Astrocyte (in vitro differentiated cells and primary cell): Measurements from ENCODE around the gene TAL1. TPM values are rescaled to one million over a fixed set of nuclear protein-coding genes. Genes with fewer than 3 reads are reported as not detected.

Experiments used
- DNase-seq: peaks from one replicate; pipeline ENCODE4 v3.0.0-alpha.2; 2010; ENCODE audit warnings: low read depth
- FAIRE-seq: peaks from 2 replicates; lab custom pipeline; 2011; peaks lifted over from hg19 to GRCh38; lab: Jason Lieb, UNC
- H2AFZ ChIP-seq: 2 replicates; pipeline ENCODE4 v1.6.0; 2012; ENCODE audit warnings: low read depth, low read length, inconsistent platforms
- H3K27ac ChIP-seq: 2 replicates; pipeline ENCODE4 v1.5.1; 2011; ENCODE audit warnings: low read depth, low read length, inconsistent platforms
- H3K27me3 ChIP-seq: 2 replicates; pipeline ENCODE4 v1.6.0; 2011; ENCODE audit warnings: low read length, inconsistent platforms; ENCODE audit not compliant: insufficient read depth
- H3K36me3 ChIP-seq: 2 replicates; pipeline ENCODE4 v1.5.1; 2011; ENCODE audit warnings: low read length, inconsistent platforms; ENCODE audit not compliant: insufficient read depth
- H3K4me1 ChIP-seq: 2 replicates; pipeline ENCODE4 v1.5.1; 2011; ENCODE audit warnings: low read length, inconsistent platforms; ENCODE audit not compliant: insufficient read depth
- H3K4me2 ChIP-seq: 2 replicates; pipeline ENCODE4 v1.6.0; 2012; ENCODE audit warnings: low read length, inconsistent platforms
- H3K4me3 ChIP-seq: 2 replicates; pipeline ENCODE4 v1.5.1; 2011; ENCODE audit warnings: low read depth, mild to moderate bottlenecking, low read length, inconsistent platforms; ENCODE audit not compliant: insufficient read depth
- H3K79me2 ChIP-seq: 2 replicates; pipeline ENCODE4 v1.6.0; 2012; ENCODE audit warnings: mild to moderate bottlenecking, low read length, inconsistent platforms; ENCODE audit not compliant: insufficient read depth
- H3K9ac ChIP-seq: 2 replicates; pipeline ENCODE4 v1.6.0; 2012; ENCODE audit warnings: mild to moderate bottlenecking, low read length, inconsistent platforms
- H3K9me3 ChIP-seq: 2 replicates; pipeline ENCODE4 v1.5.1; 2012; ENCODE audit warnings: low read depth, mild to moderate bottlenecking, low read length, inconsistent platforms; ENCODE audit not compliant: insufficient read depth
- H4K20me1 ChIP-seq: 2 replicates; pipeline ENCODE4 v1.6.0; 2012; ENCODE audit warnings: low read length, inconsistent platforms; ENCODE audit not compliant: insufficient read depth
- H3K27ac Mint-ChIP-seq: one replicate; pipeline ENCODE4 v1.8.0; 2021; ENCODE audit warnings: mild to moderate bottlenecking, mixed read lengths; ENCODE audit not compliant: unreplicated experiment
- H3K27me3 Mint-ChIP-seq: one replicate; pipeline ENCODE4 v1.8.0; 2021; ENCODE audit warnings: low read depth, mixed read lengths; ENCODE audit not compliant: unreplicated experiment
- H3K36me3 Mint-ChIP-seq: one replicate; pipeline ENCODE4 v1.8.0; 2021; ENCODE audit warnings: low read depth, mixed read lengths; ENCODE audit not compliant: unreplicated experiment
- H3K4me1 Mint-ChIP-seq: one replicate; pipeline ENCODE4 v1.8.0; 2021; ENCODE audit warnings: low read depth, mixed read lengths; ENCODE audit not compliant: unreplicated experiment
- H3K4me3 Mint-ChIP-seq: one replicate; pipeline ENCODE4 v1.8.0; 2021; ENCODE audit warnings: mild to moderate bottlenecking, moderate library complexity, mixed read lengths; ENCODE audit not compliant: unreplicated experiment
- H3K9me3 Mint-ChIP-seq: one replicate; pipeline ENCODE4 v1.8.0; 2021; ENCODE audit warnings: mild to moderate bottlenecking, mixed read lengths; ENCODE audit not compliant: unreplicated experiment
- CTCF ChIP-seq: IDR thresholded peaks from 2 replicates; pipeline ENCODE4 v1.5.1; 2011; ENCODE audit warnings: low read depth, mild to moderate bottlenecking, inconsistent platforms, low read length, moderate library complexity; ENCODE audit not compliant: insufficient read depth
- EZH2 ChIP-seq: IDR thresholded peaks from 2 replicates; pipeline ENCODE4 v1.6.1; 2012; ENCODE audit warnings: mild to moderate bottlenecking, low read length, inconsistent platforms; ENCODE audit not compliant: insufficient read depth
- total RNA-seq: library from RNA; stranded (reverse); gene quantifications from 2 replicates; pipeline ENCODE4 v1.2.1, GENCODE V29; 2021

TAL1 gene
- total RNA-seq, 1 donor from 2014 or later, result 0.14 TPM

- Mint-ChIP-seq H3K4me3 (no peak overlapping the region), H3K27me3 (peaks cover 43% of the 10 kb centered on the region), H3K9me3 (peaks cover 4% of the 10 kb centered on the region), H3K4me1 (peaks cover 12% of the 10 kb centered on the region), H3K27ac (no peak overlapping the region), H3K36me3 (peaks cover 3% of the 10 kb centered on the region)
- no peak overlapping the region for H2AFZ ChIP-seq
- DNase-seq, result no peak
- no peak overlapping the region for H3K9ac ChIP-seq
- H3K4me1 ChIP-seq, result peaks cover 4% of the 10 kb centered on the region
- H3K4me2 ChIP-seq, result no peak overlapping the region
- TF ChIP-seq CTCF (no peak), EZH2 (no peak)
- no peaks in the 10 kb centered on the region for H3K27me3 ChIP-seq
- no peaks in the 10 kb centered on the region for H3K36me3 ChIP-seq
- no peaks in the 10 kb centered on the region for H3K9me3 ChIP-seq
- no peak for FAIRE-seq
- no peaks in the 10 kb centered on the region for H3K79me2 ChIP-seq
- no peaks in the 10 kb centered on the region for H4K20me1 ChIP-seq
- H3K4me3 ChIP-seq, result no peak overlapping the region
- no peak overlapping the region for H3K27ac ChIP-seq
These were observed 48.5 kb downstream of the TAL1 start for GRCh38 chr1:47183308-47184089.

- Mint-ChIP-seq H3K36me3 (peaks cover 3% of the 10 kb centered on the region), H3K27me3 (peaks cover 39% of the 10 kb centered on the region), H3K4me1 (peaks cover 12% of the 10 kb centered on the region), H3K4me3 (no peak overlapping the region), H3K9me3 (peaks cover 4% of the 10 kb centered on the region), H3K27ac (no peak overlapping the region)
- H3K79me2 ChIP-seq, result no peaks in the 10 kb centered on the region
- DNase-seq (no peak), FAIRE-seq (no peak)
- TF ChIP-seq EZH2 (no peak), CTCF (no peak)
- no peak overlapping the region for H2AFZ ChIP-seq
- H3K9me3 ChIP-seq, result no peaks in the 10 kb centered on the region
- H3K27me3 ChIP-seq, result no peaks in the 10 kb centered on the region
- no peaks in the 10 kb centered on the region for H3K36me3 ChIP-seq
- H3K4me2 ChIP-seq, result no peak overlapping the region
- H3K4me3 ChIP-seq, result no peak overlapping the region
- H3K9ac ChIP-seq, result no peak overlapping the region
- H4K20me1 ChIP-seq, result no peaks in the 10 kb centered on the region
- H3K4me1 ChIP-seq, result peaks cover 4% of the 10 kb centered on the region
- H3K27ac ChIP-seq, result no peak overlapping the region
These were observed 49.3 kb downstream of the TAL1 start for GRCh38 chr1:47182676-47183235.
